GM12891 (cell line): ENCODE data around the gene TRIM10. TPM values are rescaled to one million over a fixed set of nuclear protein-coding genes. Genes with fewer than 3 reads are reported as not detected.

Experiments
- DNase-seq: peaks from one replicate; pipeline ENCODE4 v3.0.0; 2011; ENCODE audit warnings: low spot score; ENCODE audit not compliant: insufficient read length
- FAIRE-seq: peaks from 2 replicates; lab custom pipeline; 2011; peaks lifted over from hg19 to GRCh38; lab: Jason Lieb, UNC
- PAX5 ChIP-seq: IDR thresholded peaks from 2 replicates; pipeline ENCODE4 v1.6.1; 2011; ENCODE audit warnings: low read length, moderate library complexity, mild to moderate bottlenecking; ENCODE audit not compliant: insufficient read depth, severe bottlenecking
- POLR2A ChIP-seq: IDR thresholded peaks from 2 replicates; pipeline ENCODE4 v1.6.1; 2011; ENCODE audit warnings: low read depth, low read length, control low read depth
- POLR2AphosphoS5 ChIP-seq: IDR thresholded peaks from 2 replicates; pipeline ENCODE4 v1.6.1; 2011; ENCODE audit warnings: low read depth, low read length, control low read depth
- POU2F2 ChIP-seq: IDR thresholded peaks from 2 replicates; pipeline ENCODE4 v1.6.1; 2011; ENCODE audit warnings: low read depth, mild to moderate bottlenecking, control low read depth, low read length, moderate library complexity
- SPI1 ChIP-seq: IDR thresholded peaks from 2 replicates; pipeline ENCODE4 v1.6.1; 2011; ENCODE audit warnings: low read depth, low read length, control low read depth
- TAF1 ChIP-seq: IDR thresholded peaks from 2 replicates; pipeline ENCODE4 v1.6.1; 2011; ENCODE audit warnings: low read depth, low read length, control low read depth
- polyA plus RNA-seq: library from polyadenylated mRNA; unstranded; fragments of >200 nt; gene quantifications from one replicate; pipeline ENCODE4 v1.2.1, GENCODE V29; 2012; ENCODE audit warnings: low read depth, missing spikeins, inconsistent platforms; ENCODE audit not compliant: missing spikeins

The TRIM10 gene, protein sequence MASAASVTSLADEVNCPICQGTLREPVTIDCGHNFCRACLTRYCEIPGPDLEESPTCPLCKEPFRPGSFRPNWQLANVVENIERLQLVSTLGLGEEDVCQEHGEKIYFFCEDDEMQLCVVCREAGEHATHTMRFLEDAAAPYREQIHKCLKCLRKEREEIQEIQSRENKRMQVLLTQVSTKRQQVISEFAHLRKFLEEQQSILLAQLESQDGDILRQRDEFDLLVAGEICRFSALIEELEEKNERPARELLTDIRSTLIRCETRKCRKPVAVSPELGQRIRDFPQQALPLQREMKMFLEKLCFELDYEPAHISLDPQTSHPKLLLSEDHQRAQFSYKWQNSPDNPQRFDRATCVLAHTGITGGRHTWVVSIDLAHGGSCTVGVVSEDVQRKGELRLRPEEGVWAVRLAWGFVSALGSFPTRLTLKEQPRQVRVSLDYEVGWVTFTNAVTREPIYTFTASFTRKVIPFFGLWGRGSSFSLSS
- polyA plus RNA-seq, result not detected

DNA sequence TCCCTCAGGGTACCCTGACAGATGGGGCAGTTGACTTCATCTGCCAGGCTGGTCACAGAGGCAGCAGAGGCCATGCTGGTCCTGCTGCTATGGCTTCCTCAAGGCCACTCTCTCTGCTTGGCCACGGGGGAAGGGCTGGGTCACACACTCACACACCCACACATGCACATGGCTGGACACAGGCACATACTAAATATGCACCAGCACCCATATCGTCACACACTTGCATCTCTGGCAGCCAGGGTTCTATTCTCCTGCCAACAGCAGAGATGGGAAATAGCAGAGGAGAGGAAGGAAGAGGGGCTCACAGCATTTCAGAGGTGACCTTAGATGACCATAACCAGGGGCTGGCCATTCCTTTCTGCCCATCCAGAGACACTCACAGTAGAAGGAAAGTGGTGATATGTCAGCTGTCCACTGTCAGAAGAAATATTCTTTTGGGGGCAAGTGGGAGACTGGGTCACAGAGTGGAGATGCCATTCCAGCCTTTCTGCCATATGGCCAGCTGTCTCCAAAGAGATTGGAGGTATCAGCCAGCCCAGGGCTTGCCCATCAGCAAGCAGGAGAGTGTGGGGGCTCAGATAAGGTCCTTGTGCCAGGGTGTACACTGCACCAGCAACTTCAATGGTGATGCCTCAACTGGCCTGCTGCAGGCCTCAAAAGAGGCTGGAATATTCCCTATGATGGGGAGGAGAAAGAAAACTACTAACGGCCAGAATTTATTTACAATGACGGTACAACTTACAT is at the start of gene TRIM10:
Gene TRIM10 (minus strand): TSS at position 427 of the 747 bp plus-strand sequence. CDS start 353 bp downstream, at position 74.
- DNase-seq (no peak), FAIRE-seq (no peak)
- TF ChIP-seq POLR2AphosphoS5 (no peak), POU2F2 (no peak), SPI1 (no peak), TAF1 (no peak), PAX5 (no peak), POLR2A (no peak)

DNA sequence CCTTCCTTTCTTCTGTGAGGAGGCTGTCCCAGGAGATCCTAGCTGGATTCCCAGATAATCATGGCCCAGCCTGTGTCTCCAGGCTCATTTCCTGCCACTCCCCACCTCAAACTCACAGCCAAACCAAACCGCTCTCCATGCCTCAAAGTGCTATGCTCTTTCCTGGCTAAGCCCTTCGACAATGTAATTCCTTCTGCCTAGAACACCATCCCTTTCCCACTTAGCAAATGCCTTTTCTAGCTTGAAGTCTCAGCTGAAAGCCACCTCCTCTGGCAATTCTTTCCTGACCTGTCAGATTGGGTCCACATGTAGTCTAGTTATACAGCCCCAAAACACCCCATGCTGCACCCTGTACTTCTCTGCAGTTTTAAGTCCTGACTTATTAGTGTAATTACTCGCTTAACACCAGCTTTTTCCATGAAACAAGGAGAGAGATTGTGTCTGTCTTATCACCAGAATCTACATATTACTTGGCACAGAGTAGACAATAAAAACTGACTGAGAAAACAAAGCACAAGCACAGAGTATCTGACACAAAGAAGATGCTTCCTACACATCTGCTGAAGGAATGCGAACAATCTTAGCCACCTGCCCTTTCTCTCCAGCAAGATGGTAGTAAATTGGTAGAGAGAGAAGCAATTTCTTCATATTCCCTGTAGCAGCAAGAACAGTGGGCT is 46.7 kb upstream of the TRIM10 start:
- no peak for FAIRE-seq
- TF ChIP-seq TAF1 (no peak), POLR2A (no peak), POU2F2 (no peak)
- DNase-seq, result no peak

DNA sequence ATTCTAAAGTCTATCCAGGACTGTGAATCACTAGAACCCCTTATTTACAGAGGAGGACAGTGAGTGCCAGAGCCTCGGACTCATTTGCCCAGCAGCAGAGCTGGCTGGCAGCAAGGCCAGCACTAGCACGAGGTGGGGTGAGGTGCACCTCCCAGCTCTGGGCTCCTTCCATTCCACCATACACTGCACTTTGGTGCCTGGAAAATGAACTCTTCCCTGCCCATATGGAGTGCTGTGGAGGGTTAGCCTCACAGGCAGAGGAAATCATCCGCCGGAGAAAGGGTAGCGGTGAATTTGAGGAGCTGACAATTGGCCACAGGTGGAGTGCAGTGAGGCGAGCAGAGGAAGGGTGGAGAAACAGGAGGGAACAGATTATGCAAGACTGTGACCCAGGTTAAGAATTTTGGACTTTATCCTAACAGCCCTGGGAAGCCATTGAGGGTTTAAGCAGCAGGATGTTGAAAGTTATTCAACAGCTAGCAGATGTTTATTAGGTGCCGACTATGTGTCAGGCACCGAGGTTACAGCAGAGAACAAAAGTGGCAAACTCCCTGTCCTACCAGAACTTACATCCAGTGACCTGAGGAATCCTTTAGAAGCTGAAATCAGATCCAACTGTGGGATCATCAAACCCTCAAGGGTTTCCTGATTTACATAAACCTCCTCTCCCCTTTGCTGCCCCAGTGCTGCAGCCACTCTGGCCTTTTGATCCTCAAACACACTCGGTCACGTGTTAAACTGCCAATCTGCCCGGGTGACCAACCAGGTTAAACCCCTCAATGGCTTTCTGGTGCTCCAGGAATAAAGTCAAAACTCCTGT is 46.0 kb upstream of the TRIM10 start:
- no peak for TF ChIP-seq POLR2A
- no peak for TF ChIP-seq TAF1
- no peak for TF ChIP-seq SPI1
- no peak for TF ChIP-seq POU2F2
- no peak for TF ChIP-seq PAX5
- no peak for TF ChIP-seq POLR2AphosphoS5
- FAIRE-seq (no peak), DNase-seq (no peak)

DNA sequence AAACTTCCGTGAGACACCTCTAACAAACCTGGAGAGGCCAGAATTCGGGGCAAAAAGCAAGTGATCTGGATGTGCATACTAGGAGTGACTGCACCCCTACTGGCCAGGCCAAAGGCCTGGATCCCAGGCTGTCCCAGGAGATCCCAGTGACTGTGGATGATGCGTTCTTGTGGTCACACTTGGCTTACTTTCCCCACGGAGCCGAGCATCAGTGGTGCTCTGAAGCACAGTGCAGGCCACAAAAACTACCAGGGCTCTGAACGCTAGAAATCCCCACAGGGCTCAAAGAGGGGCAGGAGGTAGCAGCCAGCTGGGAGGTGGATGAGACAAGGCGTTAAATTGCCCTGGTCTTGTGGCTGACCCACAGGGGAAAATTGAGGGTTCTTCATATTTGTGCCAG is 45.1 kb upstream of the TRIM10 start:
- DNase-seq (no peak), FAIRE-seq (no peak)
- TF ChIP-seq SPI1 (no peak), PAX5 (no peak), POLR2AphosphoS5 (no peak), TAF1 (no peak), POLR2A (no peak), POU2F2 (no peak)

DNA sequence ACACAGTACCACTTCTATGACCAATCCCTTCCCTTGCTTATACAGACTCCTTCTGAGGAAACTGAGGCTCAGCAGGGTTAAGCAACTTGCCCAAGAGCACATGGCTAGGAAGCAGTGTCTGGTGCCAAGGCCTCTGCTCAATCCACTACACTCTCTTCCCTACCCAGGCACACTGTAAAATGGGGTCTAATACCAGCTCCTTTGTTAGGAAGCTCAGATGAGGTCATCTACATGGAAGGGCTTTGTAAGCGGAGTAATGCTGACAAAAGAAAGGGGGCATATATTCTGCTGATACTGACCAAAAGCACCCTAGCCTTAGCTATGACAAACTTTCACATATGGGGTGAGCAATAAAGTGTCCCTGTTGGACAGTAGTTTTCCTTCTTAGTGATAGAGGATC is 43.1 kb upstream of the TRIM10 start:
- TF ChIP-seq PAX5 (no peak), POLR2AphosphoS5 (no peak), TAF1 (no peak), POU2F2 (no peak), SPI1 (no peak), POLR2A (no peak)
- FAIRE-seq, result no peak
- DNase-seq, result no peak

DNA sequence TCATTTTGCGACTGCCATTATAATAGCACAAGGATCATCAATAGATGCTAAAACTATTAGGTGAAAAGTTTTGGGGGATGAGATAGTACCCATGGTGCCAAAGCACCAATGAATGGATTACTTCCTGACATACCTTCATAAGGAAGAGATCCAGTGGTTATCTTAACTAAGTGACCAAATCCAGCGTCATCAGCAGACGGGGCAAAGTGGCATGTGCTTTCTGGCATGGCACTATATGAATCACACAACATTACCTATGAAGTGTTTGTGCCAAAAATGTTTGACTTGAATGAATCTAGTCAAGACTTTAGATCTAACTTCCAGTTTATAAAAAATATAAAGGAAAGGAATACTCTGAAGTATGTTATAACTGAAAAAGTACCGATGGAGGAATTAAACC is 41.4 kb upstream of the TRIM10 start:
- no peak for TF ChIP-seq PAX5
- TF ChIP-seq POLR2AphosphoS5, result no peak
- TF ChIP-seq POLR2A, result no peak
- no peak for TF ChIP-seq SPI1
- TF ChIP-seq TAF1, result no peak
- TF ChIP-seq POU2F2, result no peak
- no peak for FAIRE-seq
- no peak for DNase-seq

DNA sequence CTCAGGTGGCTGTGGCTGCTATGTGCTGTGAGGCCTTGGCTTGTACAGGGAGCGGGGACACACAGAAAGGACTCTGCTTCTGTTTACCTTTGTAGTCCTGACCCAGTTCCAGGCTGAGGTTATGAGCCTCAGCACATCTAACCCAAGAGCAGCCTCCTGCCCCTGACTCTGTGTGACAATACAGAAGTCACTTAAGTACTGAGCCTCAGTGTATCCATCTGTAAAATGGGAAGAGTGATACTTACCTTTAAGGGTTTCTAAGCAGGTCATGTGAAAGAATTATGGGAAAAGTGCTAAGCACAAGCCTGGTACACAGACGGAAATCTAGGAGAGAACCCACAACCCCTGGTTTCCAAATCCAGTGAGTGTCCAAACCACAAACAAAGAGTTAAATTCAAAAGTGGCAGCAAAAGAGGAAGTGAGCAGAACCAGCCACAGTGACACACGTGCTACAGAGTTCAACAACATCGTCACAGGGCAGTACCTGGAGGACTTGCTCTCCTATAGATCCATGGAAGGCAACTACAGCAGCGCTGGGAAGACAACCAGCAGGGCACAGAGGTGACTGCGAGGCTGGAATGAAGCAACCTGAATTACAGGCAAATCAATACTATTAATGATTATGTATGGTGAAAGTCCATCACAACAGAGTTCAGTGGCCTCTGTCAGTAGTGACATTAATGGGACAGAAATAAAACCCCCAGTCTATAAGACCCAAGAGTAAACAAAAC is 39.7 kb upstream of the TRIM10 start:
- FAIRE-seq (peak; percentile 91), DNase-seq (peak; percentile 62)
- TF ChIP-seq SPI1 (peak; percentile 100), PAX5 (no peak), POU2F2 (peak; percentile 71; the same call in 1 of the 2 replicates)

DNA sequence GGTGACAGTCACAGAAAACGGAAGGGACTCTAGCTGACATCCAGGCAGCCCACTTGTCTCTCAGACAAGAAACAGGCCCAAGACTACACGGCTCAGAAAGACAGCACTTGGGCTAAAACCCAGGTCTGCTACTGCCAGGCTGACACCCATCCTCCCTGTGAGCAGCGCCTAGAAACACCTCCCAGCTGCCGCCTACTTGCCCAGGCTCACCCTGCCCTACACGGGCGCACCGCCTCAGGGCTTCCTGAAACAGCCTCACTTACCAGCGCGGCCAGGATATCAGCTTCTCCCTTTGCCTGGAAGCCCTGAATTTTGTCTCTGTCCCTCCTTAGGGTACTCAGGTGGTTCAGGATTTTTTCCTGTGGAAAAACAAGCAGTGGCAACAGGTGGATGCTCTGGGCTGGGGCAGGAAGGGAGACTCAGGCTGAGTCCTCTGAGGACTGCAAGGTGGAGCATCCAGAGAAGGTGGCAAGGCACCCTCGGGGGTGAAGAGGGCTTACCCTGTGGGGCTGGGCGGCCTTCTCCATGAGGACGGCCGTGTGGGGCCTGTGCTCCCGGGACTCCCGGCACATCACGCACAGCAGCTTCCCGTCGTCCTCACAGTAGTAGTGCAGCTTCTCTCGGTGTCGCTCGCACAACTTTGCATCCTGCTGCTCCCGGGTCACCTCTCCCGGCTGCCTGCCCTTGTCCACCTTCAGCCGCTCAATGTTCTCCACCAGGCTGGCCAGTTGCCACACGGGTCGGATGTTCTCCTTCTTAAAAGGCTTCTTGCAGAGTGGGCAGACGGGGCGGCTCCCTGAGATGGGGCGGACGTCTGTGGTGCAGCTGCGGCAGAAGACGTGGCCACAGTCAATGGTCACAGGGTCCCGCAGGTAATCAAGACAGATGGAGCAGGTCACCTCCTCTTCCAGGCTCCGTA is 37.4 kb upstream of the TRIM10 start:
- DNase-seq, result no peak
- no peak for FAIRE-seq

More for the DNA sequence above, 37.4 kb upstream of the TRIM10 start:
- TF ChIP-seq POU2F2, result no peak
- TF ChIP-seq TAF1, result no peak
- no peak for TF ChIP-seq POLR2AphosphoS5
- no peak for TF ChIP-seq PAX5
- TF ChIP-seq POLR2A, result no peak
- no peak for TF ChIP-seq SPI1
